HG02642 (cell line): ENCODE results near the gene SREBF1.

Source experiments
- ATAC-seq: cut with Tn5 transposase; IDR thresholded peaks from one replicate; pipeline ENCODE4 v1.9.1; 2021; ENCODE audit warnings: mild to moderate bottlenecking; ENCODE audit not compliant: unreplicated experiment, poor library complexity

Gene SREBF1

GRCh38 chr17:17767887-17768418 is 68.8 kb downstream of the SREBF1 start:
- ATAC-seq = no peak

DNA sequence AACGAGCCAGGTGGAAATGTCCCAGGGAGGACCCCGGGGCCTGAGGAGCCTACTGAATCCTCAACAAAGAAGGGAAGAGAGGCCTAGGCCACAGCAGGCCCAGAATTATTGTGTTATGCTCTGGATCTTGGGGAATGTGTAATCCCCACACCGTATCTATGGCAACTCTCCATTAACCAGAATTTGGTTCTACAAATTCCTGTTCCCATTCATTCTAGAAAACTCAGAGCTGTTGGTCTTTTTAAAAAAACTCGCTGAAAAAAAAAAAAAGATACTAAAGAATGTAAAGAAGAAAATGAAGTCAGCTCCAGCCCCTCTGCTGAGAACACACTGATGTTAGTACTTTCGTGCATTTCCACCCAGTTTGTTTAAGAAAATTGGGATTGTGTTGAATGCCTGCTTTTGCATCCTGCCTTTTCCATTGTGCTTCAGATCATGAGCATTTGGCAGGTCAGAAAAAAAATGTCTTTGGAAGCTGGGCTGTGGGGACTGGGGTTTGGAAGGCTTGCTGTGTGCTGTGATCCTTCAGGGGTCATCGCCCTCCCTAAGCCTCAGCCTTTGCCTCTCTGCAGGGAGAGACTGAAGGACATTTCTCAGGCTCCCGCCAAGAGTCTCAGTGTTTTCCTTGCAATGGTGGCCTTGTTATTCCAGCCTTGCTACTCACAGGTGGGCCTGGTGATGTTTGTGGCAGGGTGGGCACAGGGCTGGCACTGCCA is 69.5 kb downstream of the SREBF1 start:
- ATAC-seq = no peak

GRCh38 chr17:17766744-17767120 is 70.1 kb downstream of the SREBF1 start:
- ATAC-seq = no peak

DNA sequence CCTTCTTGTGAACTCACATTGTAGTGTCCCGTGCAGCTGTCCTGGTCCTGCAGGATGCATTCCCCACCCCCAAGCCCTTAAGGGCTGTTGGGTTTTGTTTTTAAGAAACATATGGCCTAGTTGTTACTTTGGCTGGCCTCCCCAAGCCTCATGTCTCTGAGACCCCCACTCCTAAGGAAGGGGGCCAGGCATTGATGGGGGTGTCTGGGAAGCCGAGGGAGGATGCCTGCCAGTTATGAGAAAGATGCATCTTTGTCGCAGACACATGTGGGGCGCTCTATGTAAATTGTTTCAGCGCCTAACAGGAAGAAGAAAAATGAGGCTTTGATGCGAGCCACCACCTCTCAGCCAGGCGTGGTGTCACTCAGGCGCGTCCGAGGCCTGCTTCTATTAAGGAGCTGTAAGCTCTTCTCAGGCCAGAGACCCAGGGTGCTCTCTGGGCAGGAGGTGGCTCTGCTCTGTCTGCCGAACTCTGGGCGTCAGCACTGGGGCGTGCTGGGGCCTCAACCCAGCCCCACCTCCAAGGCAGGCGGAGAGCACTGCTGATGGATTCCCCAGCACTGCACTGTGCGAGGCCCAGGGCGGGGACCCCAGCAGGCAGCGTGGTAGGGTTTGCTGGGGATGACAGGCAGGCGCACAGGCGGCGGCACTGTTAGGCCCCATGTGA is 70.6 kb downstream of the SREBF1 start:
- peak; percentile 58 for ATAC-seq

- no peak for ATAC-seq
These were observed 71.3 kb downstream of the SREBF1 start for GRCh38 chr17:17765359-17766076.

GRCh38 chr17:17763734-17764133 is 73.1 kb downstream of the SREBF1 start:
- no peak for ATAC-seq

DNA sequence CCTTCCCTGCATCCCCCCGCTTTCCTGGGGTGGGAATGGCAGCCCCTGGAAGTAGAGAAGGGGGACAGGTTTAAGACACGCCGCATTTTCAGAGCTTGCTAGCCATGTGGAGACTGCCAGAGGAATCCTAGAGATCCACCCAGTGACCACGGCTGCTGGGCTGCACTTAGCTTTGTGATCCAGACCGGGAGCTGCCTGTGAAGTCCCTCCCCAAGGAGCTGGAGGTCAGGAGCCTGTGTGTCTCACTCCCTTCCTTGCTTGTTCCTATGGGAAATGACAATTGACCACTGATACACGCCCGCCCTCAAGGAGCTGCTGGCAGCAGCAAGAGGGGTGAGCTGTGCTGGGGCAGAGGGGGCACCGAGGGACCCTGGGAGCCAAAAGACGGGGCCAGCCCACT is 73.7 kb downstream of the SREBF1 start:
- no peak for ATAC-seq

- ATAC-seq = no peak
These were observed 74.1 kb downstream of the SREBF1 start for GRCh38 chr17:17762744-17763105.
